Stimulated activated CD4-positive, alpha-beta T cell treated with anti-CD3 and anti-CD28 coated beads, Interleukin-1b, Interleukin-23, amount 100 ng/mL, for 24 hours (primary cell): ENCODE results near the gene CR2.
"Not testable (repeated sequence)": the region's sequence is repeated elsewhere in the genome, so short reads cannot be mapped to it uniquely, and the experiment has no call there.

Source experiments
- DNase-seq, 4 experiments: peaks; one replicate each; pipeline ENCODE4 v3.0.0-alpha.2; 2020; ENCODE audit warnings: low read depth in 4 of 4, low spot score in 1 of 4

The CR2 gene

DNA sequence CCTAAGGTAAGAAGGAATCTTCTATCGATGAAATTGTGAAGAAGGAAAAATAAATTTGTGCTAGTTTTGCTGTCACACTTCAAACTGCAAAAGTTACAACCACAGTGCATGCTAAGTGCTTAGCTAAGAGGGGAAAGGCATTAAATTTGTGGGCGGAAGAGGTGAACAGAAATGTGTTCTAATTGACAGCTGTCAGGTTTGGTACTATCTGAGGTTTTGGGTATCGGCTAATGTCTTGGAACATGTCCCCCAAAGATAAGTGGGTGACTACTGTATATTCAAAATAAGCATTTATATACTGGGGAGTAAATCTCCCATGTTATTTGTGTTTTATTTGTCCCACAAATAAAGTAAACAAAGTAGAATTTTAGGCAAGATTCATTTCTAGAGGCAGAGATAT is 49.8 kb downstream of the CR2 start:
- no peak for DNase-seq

DNA sequence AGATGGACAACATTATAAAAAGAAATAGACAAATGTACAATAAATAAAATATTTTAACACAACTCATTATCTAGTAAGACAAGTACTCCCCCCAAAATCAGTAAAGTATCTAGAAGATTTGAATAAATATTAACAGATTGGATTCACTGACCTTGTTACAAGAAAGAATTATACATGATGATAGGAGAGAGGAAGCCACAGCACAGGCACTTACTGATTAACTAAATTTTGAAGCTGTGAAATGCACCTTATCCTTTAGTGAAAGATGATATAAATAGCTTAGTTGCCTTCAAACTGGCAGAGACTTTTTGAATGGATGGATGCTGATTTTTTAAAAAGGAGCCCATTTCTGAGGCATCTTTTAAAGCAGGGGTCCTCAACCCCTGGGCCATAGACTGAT is 50.3 kb downstream of the CR2 start:
- no peak for DNase-seq

DNA sequence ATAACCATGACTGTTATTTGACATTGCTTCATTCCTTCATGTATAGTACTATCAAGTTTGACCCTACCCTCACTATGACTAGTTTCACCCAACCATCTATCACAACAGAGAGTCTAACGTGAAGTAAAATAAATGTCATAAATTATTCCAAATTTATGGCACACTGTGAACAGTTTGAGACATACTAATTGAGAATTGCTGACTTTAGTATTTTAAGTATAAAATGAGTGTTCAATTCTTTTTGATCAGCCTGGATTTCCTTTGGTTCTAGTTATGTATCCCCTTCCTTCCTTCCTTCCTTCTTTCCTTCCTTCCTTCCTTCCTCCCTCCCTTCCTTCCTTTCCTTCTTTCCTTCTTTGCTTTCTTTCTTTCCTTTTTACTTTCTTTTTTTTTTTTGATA is 56.3 kb downstream of the CR2 start:
- no peak for DNase-seq

DNA sequence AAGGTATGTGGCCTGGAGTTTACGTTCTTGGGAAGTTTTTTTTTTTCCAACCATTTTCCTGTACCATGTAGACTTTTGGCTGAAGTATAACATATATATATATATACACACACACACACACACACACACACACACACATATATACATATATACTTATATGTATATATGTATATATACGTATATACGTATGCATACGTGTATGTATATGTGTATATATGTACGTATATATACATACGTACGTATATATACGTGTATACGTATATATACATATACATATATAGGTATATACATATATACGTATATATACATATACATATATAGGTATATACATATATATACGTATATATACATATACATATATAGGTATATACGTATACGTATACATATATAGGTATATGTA is 60.8 kb downstream of the CR2 start:
- no peak for DNase-seq

DNA sequence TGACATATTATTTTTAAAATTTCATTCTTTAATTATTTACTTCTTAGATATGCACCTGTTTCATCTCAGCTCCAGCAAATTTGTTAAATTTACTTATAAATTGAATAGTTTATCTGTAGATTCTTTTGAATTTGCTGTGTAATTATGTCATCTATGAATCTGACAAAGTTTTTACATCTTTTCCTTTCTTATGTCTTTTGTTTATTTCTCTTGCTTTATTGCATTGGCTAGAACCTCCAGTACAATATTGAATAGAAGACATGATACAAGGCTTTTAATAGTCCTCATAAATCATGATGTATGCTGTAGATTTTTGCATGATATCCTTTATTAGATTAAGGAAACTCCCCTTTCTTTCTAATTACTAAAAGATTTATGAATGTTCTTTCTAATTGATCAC is 62.6 kb downstream of the CR2 start:
- DNase-seq, result no peak

DNA sequence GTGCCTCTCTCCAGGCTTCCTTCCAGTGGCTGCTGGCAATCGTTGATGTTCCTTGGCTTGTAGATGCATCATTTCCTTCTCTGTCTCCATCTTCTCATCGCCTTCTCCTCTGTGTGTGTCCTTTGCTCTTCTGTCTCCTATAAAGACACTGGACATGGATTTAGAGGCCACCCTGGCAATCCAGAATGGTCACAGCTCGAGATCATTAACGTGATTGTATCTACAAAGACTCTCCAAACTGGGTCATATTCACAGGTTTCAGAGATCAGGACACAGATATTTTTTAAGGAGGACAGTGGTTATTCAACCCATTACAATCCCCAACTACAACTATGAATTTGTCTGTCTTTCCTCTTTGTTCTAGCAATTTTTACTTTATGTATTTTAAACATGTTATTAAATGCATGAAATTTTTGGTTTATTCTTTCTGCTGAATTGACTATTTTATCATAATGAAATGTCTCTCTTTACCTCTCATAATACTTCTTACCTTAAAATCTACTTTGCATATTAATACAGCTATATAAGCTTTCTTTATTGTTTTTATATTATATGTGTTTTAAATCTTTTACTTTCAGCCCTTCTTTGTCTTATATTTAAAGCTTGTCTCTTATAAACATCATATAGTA is 64.6 kb downstream of the CR2 start:
- no peak for DNase-seq

DNA sequence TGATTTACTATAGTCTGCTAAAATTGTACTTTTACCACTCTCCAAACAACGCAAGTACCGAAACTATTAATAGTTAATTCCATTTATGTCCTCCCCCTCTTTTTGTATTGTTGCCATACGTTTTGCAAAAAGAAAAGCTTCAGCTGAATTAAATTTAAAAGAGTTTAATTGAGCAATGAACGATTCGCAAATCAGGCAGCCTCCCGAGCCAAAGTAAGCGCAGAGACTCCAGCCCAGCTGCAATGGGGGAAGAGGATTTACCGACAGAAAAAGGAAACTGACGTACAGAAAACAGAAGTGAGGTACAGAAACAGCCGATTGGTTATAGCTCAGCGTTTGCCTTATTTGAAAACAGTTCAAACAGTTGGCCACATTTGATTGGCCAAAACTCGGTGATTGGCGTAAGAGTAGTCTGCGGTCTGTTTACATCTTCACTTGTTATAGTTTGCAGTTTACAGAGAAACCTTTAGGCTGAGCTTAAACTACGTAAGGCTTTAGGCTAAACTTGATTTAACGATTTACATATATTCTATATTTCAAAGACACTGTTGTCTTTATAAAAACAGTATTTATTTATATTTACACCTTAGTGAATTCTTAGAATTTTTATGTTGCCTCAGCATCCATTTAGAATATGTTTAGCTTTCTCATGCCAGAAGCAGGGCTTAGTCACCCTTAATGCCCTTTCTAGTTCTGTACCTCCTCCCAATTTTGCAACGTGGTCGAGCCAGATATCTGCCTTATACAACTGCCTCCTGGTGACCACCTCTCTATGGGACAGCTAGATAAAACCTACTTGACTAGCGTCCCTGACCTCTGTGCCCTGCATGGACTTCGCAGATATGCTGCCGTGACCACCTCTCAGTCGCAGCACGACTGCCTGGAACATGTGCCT is 65.6 kb downstream of the CR2 start:
- no peak for DNase-seq

DNA sequence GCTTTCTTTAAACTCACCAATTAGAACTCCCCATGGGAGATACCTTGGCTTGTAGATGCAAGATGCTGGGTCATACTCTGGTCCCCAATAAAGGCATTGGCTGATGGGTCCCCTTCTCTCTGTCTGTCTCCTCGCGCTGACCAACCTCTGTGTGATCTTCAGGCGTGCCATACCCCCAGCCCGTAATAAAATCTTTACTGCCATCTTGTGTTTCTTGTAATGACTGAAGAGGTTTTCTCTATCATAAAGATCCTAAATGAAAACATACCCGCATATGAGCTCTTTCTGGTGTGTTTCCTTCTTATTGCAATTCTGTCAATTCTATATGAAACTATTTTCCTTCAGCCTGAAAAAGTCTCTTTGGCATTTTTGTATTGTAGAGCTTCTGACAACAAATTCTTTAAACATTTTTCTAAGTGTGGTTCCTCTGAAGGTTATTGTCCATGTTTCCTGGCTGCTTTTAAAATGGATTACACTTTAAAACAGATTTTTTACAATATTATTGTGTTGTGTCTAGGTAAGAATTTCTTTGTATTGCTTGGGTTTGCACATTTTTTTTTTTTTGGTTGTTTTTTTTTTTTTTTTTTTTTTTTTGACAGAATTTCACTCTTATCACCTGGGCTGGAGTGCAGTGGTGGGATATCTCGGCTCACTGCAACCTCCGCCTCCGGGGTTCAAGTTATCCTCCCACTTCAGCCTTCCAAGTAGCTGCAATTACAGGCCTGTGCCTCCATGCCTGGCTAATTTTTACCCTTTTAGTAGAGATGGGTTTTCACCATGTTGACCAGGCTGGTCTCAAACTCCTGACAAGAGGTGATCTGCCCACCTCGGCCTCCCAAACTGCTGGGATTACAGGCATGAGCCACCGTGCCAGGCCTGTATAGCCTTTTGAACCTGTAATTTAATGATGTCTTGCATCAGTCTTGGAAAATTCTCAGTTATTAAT is 66.5 kb downstream of the CR2 start:
- not testable (repeated sequence) for DNase-seq

DNA sequence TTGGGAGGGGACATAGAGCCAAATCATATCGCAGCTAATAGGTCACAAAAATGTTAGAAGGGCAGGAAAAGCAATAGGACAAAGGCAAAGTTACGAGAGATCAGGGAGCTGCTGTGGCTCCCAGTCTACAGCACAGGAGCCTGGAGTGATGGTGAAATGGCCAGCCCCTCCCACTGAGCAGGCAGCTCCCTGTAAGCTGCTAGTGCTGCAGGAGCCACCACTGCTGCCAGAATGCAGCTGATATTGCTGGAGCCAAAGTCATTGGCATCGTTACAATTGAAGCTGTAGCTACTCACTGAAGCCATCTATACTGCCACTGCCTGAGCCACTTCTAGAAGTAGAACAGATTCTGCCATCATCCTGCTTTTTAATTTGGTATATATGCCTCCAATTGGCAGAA is 71.1 kb downstream of the CR2 start:
- DNase-seq, result not testable (repeated sequence)

DNA sequence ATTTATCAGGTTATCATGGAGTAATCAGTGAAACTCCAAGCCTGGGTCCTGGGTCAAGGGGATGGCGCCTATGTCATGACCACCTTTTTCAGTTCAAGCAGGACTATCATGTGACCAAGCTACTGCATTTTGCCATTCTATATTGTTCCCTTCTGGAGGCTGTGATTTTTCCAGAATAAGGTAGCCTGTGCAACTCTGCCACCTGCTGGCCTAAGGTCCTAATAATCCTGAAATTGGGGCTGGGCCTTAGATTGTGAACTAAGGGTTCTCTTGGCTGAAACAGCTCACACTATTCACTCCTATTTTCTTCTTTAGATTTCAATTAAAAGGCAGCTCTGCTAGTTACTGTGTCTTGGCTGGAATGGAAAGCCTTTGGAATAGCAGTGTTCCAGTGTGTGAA is 74.3 kb downstream of the CR2 start:
- not testable (repeated sequence) for DNase-seq

DNA sequence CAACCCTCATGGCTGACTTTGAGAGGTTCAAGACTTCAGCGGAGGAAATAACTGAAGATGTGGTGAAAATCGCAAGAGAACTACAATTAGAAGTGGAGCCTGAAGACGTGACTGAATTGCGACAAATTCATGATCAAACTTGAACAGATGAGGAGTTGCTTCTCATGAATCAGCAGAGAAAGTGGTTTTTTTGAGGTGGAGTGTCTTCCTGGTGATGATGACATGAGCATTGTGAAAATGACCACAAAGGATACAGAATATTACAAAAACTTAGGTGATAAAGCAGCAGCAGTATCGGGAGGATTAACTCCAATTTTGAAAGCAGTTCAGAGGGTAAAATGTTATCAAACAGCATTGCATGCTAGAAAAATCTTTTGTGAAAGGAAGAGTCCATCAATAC is 82.1 kb downstream of the CR2 start:
- not testable (repeated sequence) for DNase-seq
